Ishikawa (cell line): ENCODE measurements around the gene DGKQ.

ENCODE experiments used
- CEBPB ChIP-seq: IDR thresholded peaks from 2 replicates; pipeline ENCODE4 v1.6.1; 2012
- CREB1 ChIP-seq: IDR thresholded peaks from 2 replicates; pipeline ENCODE4 v1.6.1; 2012; ENCODE audit warnings: low read depth
- EGR1 ChIP-seq: IDR thresholded peaks from 2 replicates; pipeline ENCODE4 v1.6.1; 2012
- EP300 ChIP-seq: IDR thresholded peaks from 2 replicates; pipeline ENCODE4 v1.6.1; 2012; ENCODE audit warnings: borderline replicate concordance
- RAD21 ChIP-seq: IDR thresholded peaks from 2 replicates; pipeline ENCODE4 v1.6.1; 2012; ENCODE audit warnings: low read depth
- TAF1 ChIP-seq: IDR thresholded peaks from 2 replicates; pipeline ENCODE4 v1.6.1; 2012; ENCODE audit warnings: low read depth, mild to moderate bottlenecking
- TCF12 ChIP-seq: IDR thresholded peaks from 2 replicates; pipeline ENCODE4 v1.6.1; 2012; ENCODE audit warnings: low read depth
- TEAD4 ChIP-seq: IDR thresholded peaks from 2 replicates; pipeline ENCODE4 v1.6.1; 2012
- ZBTB7A ChIP-seq: IDR thresholded peaks from 2 replicates; pipeline ENCODE4 v1.6.1; 2012; ENCODE audit warnings: low read depth
- TF ChIP-seq, protein P1 (sequence below): IDR thresholded peaks from 2 replicates; pipeline ENCODE4 v1.6.1; 2012
- TF ChIP-seq, protein P2 (sequence below): IDR thresholded peaks from 2 replicates; pipeline ENCODE4 v1.6.1; 2012; ENCODE audit warnings: low read depth, mild to moderate bottlenecking
- TF ChIP-seq, protein P3 (sequence below): IDR thresholded peaks from 2 replicates; pipeline ENCODE4 v1.6.1; 2012

GRCh38 chr4:932713-933070 lies 40.7 kb downstream of the DGKQ start:
- TF ChIP-seq EGR1 (no peak), EP300 (no peak), TAF1 (no peak), CREB1 (no peak), ZBTB7A (no peak), TEAD4 (no peak), RAD21 (no peak), TCF12 (no peak), CEBPB (no peak)
- TF ChIP-seq, protein P1, sequence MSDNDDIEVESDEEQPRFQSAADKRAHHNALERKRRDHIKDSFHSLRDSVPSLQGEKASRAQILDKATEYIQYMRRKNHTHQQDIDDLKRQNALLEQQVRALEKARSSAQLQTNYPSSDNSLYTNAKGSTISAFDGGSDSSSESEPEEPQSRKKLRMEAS, result no peak
- TF ChIP-seq, protein P2, sequence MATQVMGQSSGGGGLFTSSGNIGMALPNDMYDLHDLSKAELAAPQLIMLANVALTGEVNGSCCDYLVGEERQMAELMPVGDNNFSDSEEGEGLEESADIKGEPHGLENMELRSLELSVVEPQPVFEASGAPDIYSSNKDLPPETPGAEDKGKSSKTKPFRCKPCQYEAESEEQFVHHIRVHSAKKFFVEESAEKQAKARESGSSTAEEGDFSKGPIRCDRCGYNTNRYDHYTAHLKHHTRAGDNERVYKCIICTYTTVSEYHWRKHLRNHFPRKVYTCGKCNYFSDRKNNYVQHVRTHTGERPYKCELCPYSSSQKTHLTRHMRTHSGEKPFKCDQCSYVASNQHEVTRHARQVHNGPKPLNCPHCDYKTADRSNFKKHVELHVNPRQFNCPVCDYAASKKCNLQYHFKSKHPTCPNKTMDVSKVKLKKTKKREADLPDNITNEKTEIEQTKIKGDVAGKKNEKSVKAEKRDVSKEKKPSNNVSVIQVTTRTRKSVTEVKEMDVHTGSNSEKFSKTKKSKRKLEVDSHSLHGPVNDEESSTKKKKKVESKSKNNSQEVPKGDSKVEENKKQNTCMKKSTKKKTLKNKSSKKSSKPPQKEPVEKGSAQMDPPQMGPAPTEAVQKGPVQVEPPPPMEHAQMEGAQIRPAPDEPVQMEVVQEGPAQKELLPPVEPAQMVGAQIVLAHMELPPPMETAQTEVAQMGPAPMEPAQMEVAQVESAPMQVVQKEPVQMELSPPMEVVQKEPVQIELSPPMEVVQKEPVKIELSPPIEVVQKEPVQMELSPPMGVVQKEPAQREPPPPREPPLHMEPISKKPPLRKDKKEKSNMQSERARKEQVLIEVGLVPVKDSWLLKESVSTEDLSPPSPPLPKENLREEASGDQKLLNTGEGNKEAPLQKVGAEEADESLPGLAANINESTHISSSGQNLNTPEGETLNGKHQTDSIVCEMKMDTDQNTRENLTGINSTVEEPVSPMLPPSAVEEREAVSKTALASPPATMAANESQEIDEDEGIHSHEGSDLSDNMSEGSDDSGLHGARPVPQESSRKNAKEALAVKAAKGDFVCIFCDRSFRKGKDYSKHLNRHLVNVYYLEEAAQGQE, result no peak
- TF ChIP-seq, protein P3, sequence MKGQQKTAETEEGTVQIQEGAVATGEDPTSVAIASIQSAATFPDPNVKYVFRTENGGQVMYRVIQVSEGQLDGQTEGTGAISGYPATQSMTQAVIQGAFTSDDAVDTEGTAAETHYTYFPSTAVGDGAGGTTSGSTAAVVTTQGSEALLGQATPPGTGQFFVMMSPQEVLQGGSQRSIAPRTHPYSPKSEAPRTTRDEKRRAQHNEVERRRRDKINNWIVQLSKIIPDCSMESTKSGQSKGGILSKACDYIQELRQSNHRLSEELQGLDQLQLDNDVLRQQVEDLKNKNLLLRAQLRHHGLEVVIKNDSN, result no peak
